PC-9 (cell line): ENCODE results near the gene IL12RB1. TPM values are rescaled to one million over a fixed set of nuclear protein-coding genes. Genes with fewer than 3 reads are reported as not detected.

Source experiments
- BruUV-seq: library from RNA; stranded (reverse); fragments of 400-500 nt; replicated peaks from 2 replicates; lab custom pipeline; 2021; lab: Mats Ljungman, UMichigan
- CTCF ChIA-PET: fragments of 300-600 bp; sonication (Branson Sonifier 250); formaldehyde crosslinking; loops from one replicate; lab custom pipeline; 2022; ENCODE audit warnings: antibody characterized with exemption; lab: Charles Lee
- POLR2A ChIA-PET: fragments of 300-600 bp; sonication (Branson Sonifier 250); formaldehyde crosslinking; loops from one replicate; lab custom pipeline; 2022; ENCODE audit warnings: antibody characterized with exemption; ENCODE audit not compliant: unreplicated experiment; lab: Charles Lee
- DNase-seq, 2 experiments: peaks; one replicate each; pipeline versions ENCODE4 v3.0.0 to v3.0.0-alpha.2; 2015 to 2022; ENCODE audit warnings: mixed read lengths in 1 of 2
- H2AFZ ChIP-seq: fragments of 200-600 bp; sonication (generic); 2 replicates; pipeline ENCODE4 v1.8.1; 2017; ENCODE audit warnings: antibody characterized with exemption
- H3F3A ChIP-seq: fragments of 200-600 bp; sonication (generic); 2 replicates; pipeline ENCODE4 v1.8.1; 2017; ENCODE audit warnings: antibody characterized with exemption, mild to moderate bottlenecking, low read depth; ENCODE audit not compliant: insufficient read depth
- H3K27ac ChIP-seq: fragments of 200-600 bp; sonication (generic); 2 replicates; pipeline ENCODE4 v1.6.1; 2016; ENCODE audit warnings: mixed run types
- H3K27me3 ChIP-seq: fragments of 200-600 bp; sonication (generic); 2 replicates; pipeline ENCODE4 v1.6.1; 2016; ENCODE audit warnings: low read depth, mixed run types; ENCODE audit not compliant: insufficient read depth
- H3K36me3 ChIP-seq: fragments of 200-600 bp; sonication (generic); 2 replicates; pipeline ENCODE4 v1.6.1; 2016; ENCODE audit warnings: low read depth, mixed run types
- H3K4me1 ChIP-seq: fragments of 200-600 bp; sonication (generic); replicated peaks from 2 replicates; pipeline ENCODE4 v1.6.1; 2016; ENCODE audit warnings: mixed run types; ENCODE audit not compliant: insufficient read depth
- H3K4me2 ChIP-seq: fragments of 200-600 bp; sonication (generic); 2 replicates; pipeline ENCODE4 v1.6.1; 2017; ENCODE audit warnings: mixed run types
- H3K4me3 ChIP-seq: fragments of 200-600 bp; sonication (generic); 2 replicates; pipeline ENCODE4 v1.6.1; 2016; ENCODE audit warnings: mixed run types
- H3K79me2 ChIP-seq: fragments of 200-600 bp; sonication (generic); 2 replicates; pipeline ENCODE4 v1.6.1; 2017; ENCODE audit warnings: low read depth, mixed run types
- H3K9me2 ChIP-seq: fragments of 200-600 bp; sonication (generic); 2 replicates; pipeline ENCODE4 v1.8.1; 2017; ENCODE audit warnings: mild to moderate bottlenecking; ENCODE audit not compliant: insufficient read depth
- H3K9me3 ChIP-seq: fragments of 200-600 bp; sonication (generic); 2 replicates; pipeline ENCODE4 v1.8.1; 2016; ENCODE audit warnings: low read depth; ENCODE audit not compliant: insufficient read depth
- H4K20me1 ChIP-seq: fragments of 200-600 bp; sonication (generic); 2 replicates; pipeline ENCODE4 v1.8.1; 2017; ENCODE audit not compliant: insufficient read depth
- EZH2 ChIP-seq: fragments of 200-600 bp; sonication (generic); IDR thresholded peaks from 2 replicates; pipeline ENCODE4 v1.8.0; 2017; ENCODE audit warnings: antibody characterized with exemption, low read depth
- intact Hi-C: fragments of 100-400 bp; cut with micrococcal nuclease; formaldehyde crosslinking; loops from one replicate; pipeline ENCODE4 v1.10.0; 2022; ENCODE audit not compliant: unreplicated experiment
- total RNA-seq: library from RNA; stranded (reverse); gene quantifications from 2 replicates; pipeline ENCODE4 v1.2.3, GENCODE V29; 2021
- TF ChIP-seq, protein P1 (sequence below): fragments of 200-600 bp; sonication (generic); conservative IDR thresholded peaks from 2 replicates; pipeline ENCODE4 v1.6.1; 2017; ENCODE audit warnings: mixed run types, antibody characterized with exemption, mild to moderate bottlenecking, moderate library complexity

The IL12RB1 gene
- total RNA-seq, 1 experiment from 2014 or later: 0.55 TPM

DNA sequence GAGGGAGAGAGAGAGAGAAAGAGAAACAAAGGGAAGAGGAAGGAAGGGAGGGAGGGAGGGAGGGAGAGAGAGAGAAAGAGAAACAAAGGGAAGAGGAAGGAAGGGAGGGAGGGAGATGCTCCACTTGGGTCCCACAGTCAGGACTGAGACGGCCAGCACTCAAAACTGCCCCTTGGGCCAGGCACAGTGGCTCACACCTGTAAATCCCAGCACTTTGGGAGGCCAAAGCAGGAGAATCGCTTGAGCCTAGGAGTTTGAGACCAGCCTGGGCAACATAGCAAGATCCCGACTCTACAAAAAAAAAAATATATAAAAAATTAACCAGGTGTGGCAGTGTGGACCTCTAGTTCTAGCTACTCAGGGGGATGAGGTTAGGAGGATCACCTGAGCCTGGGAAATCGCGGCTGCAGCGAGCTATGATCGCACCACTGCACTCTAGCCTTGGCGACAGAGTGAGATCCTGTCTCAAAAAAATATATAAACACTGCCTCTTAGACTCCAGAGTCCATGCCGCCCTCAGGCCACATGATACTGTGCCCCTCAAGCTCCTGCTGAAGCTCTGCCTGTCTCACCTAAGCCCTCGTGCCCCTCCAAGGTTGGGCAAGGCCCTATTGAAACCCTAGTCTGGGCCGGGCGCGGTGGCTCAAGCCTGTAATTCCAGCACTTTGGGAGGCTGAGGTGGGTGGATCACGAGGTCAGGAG, 70.4 kb downstream of the IL12RB1 start:
- ChIA-PET CTCF (no interaction called here), POLR2A (no interaction called here)
- Histone ChIP-seq H3K27ac (no peak overlapping the region), H3K9me3 (no peaks in the 10 kb centered on the region), H3F3A (peaks cover 58% of the 10 kb centered on the region; the same call in 1 of the 2 replicates), H2AFZ (no peak overlapping the region), H3K4me3 (no peak overlapping the region), H3K9me2 (no peaks in the 10 kb centered on the region), H4K20me1 (no peaks in the 10 kb centered on the region; the same call in 1 of the 2 replicates), H3K27me3 (no peaks in the 10 kb centered on the region), H3K79me2 (no peaks in the 10 kb centered on the region), H3K4me1 (peaks cover 4% of the 10 kb centered on the region), H3K36me3 (0 out of 2 replicates have a peak, but pooled peaks cover 12% of the 10 kb centered on the region), H3K4me2 (no peak overlapping the region)
- DNase-seq: no peak
- intact Hi-C loops: no loop called here
- TF ChIP-seq, protein P1, sequence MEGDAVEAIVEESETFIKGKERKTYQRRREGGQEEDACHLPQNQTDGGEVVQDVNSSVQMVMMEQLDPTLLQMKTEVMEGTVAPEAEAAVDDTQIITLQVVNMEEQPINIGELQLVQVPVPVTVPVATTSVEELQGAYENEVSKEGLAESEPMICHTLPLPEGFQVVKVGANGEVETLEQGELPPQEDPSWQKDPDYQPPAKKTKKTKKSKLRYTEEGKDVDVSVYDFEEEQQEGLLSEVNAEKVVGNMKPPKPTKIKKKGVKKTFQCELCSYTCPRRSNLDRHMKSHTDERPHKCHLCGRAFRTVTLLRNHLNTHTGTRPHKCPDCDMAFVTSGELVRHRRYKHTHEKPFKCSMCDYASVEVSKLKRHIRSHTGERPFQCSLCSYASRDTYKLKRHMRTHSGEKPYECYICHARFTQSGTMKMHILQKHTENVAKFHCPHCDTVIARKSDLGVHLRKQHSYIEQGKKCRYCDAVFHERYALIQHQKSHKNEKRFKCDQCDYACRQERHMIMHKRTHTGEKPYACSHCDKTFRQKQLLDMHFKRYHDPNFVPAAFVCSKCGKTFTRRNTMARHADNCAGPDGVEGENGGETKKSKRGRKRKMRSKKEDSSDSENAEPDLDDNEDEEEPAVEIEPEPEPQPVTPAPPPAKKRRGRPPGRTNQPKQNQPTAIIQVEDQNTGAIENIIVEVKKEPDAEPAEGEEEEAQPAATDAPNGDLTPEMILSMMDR: no peak
- TF ChIP-seq EZH2: no peak
- BruUV-seq: no TSS peak

DNA sequence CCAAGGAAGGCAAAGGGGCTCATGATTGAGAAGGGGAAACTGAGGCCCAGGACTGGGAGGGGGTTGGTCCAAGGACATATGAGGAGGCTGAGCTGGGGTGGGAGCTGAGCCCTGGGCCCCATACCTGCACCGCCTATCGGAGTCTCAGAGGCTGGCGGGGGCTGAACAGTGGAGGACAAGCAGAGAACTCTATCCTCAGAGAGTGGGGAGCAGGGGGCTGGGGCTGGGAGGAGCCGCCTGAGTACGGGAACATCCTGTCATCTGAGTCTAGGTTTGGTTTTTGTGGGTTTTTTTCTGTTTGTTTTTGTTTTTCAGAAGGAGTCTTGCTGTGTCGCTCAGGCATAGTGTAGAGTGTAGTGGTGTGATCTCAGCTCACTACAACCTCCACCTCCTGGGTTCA, 72.5 kb downstream of the IL12RB1 start:
- DNase-seq: no peak
- no TSS peak for BruUV-seq
- CTCF ChIA-PET: no interaction called here
- TF ChIP-seq, protein P1: no peak
- TF ChIP-seq EZH2: no peak
- no peaks in the 10 kb centered on the region for H3K4me1 ChIP-seq
- H4K20me1 ChIP-seq: peaks cover 8% of the 10 kb centered on the region; the same call in 1 of the 2 replicates
- H2AFZ ChIP-seq: no peak overlapping the region
- no peaks in the 10 kb centered on the region for H3K79me2 ChIP-seq
- intact Hi-C loops: no loop called here
- peaks cover 29% of the 10 kb centered on the region for H3K36me3 ChIP-seq
- POLR2A ChIA-PET: no interaction called here
- H3K27me3 ChIP-seq: no peaks in the 10 kb centered on the region
- H3K4me3 ChIP-seq: no peak overlapping the region
- no peaks in the 10 kb centered on the region for H3K9me2 ChIP-seq
- no peak overlapping the region for H3K27ac ChIP-seq
- peaks cover 50% of the 10 kb centered on the region for H3F3A ChIP-seq
- H3K9me3 ChIP-seq: no peaks in the 10 kb centered on the region
- H3K4me2 ChIP-seq: no peak overlapping the region

DNA sequence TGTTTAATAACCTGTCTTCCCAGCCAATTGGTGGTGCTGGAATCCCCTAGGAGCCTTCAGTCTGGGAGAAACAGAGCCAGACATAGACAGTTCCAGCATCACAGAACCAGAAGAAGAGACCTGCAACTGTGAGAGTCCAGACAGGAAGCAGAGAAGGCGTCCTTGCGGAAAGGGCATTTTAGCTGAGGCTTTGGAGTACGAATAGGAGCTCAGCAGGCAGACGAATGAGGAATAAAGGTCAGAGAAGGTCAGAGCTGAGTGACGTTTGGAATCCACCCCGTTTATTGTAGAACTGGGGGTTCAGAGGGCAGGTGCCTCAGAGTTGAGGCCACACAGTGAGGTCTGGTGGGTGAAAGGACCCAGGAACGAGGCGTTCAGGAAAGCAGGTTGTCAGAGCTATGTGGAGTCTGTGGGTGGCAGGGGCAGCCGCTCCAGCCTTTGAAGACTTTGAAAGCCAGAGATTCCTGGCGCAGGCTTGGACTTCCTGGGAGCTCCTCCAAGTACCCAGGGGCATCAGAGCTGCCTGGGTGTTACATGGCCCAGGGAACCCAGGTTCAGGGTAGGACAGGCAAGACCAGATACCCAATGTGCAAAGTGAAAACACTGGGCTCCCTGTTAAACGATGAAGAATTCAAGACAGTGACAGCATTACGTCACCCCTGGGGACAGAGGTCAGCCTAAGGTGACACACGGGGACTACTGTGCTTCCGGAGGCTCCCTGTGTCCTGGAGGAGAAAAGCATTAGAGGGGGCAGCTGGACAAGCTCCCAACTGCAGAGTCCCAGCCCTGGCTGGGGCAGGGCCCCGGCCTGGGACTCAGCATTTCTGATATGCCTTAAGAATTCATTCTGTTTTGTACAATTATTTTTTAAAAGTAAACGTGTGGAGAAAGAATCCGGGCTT, 73.3 kb downstream of the IL12RB1 start:
- no peaks in the 10 kb centered on the region for H3K79me2 ChIP-seq
- no peaks in the 10 kb centered on the region for H3K9me3 ChIP-seq
- no peaks in the 10 kb centered on the region for H3K9me2 ChIP-seq
- no peak overlapping the region for H3K27ac ChIP-seq
- peaks cover 54% of the 10 kb centered on the region for H3F3A ChIP-seq
- CTCF ChIA-PET: no interaction called here
- TF ChIP-seq EZH2: no peak
- TF ChIP-seq, protein P1: no peak
- H3K4me3 ChIP-seq: no peak overlapping the region
- DNase-seq: no peak
- no peaks in the 10 kb centered on the region for H3K4me1 ChIP-seq
- peaks cover 15% of the 10 kb centered on the region for H4K20me1 ChIP-seq
- intact Hi-C loops: no loop called here
- POLR2A ChIA-PET: no interaction called here
- no peaks in the 10 kb centered on the region for H3K27me3 ChIP-seq
- BruUV-seq: TSS peak; percentile 11
- H3K36me3 ChIP-seq: peaks cover 36% of the 10 kb centered on the region
- no peak overlapping the region for H2AFZ ChIP-seq
- H3K4me2 ChIP-seq: no peak overlapping the region
